HepG2 (cell line): ENCODE data around the gene NAPB. TPM values are rescaled to one million over a fixed set of nuclear protein-coding genes. Genes with fewer than 3 reads are reported as not detected.

ENCODE experiments used
- ATF7 ChIP-seq, 2 experiments: fragments of 450-650 bp in 1 of 2; sonication (generic) in 1 of 2; formaldehyde crosslinking in 1 of 2; IDR thresholded peaks; 2 replicates each; pipeline versions ENCODE4 v1.4.0 to v1.6.1; 2016 to 2020; ENCODE audit warnings: antibody characterized with exemption in 1 of 2, mild to moderate bottlenecking in 1 of 2, missing genetic modification reagents in 1 of 2
- CENPX ChIP-seq: sonication (generic); formaldehyde crosslinking; IDR thresholded peaks from 2 replicates; pipeline ENCODE4 v1.9.0; 2021; ENCODE audit warnings: mild to moderate bottlenecking, missing genetic modification reagents, moderate library complexity
- CREB1 ChIP-seq, 2 experiments: fragments of 450-650 bp in 1 of 2; IDR thresholded peaks; 2 replicates each; pipeline ENCODE4 v1.6.1; 2016 to 2017; ENCODE audit warnings: control low read depth in 1 of 2, mild to moderate bottlenecking in 1 of 2, missing compliant biosample characterization in 1 of 2, missing genetic modification characterization in 1 of 2
- FOXK2 ChIP-seq: fragments of 450-650 bp; IDR thresholded peaks from 2 replicates; pipeline ENCODE4 v1.6.1; 2016
- HMG20A ChIP-seq: IDR thresholded peaks from 2 replicates; pipeline ENCODE4 v1.6.1; 2016; ENCODE audit warnings: borderline replicate concordance
- KLF13 ChIP-seq: sonication (generic); formaldehyde crosslinking; IDR thresholded peaks from 2 replicates; pipeline ENCODE4 v1.4.0; 2020; ENCODE audit warnings: mild to moderate bottlenecking, missing genetic modification reagents
- KMT2A ChIP-seq: sonication (generic); formaldehyde crosslinking; IDR thresholded peaks from 2 replicates; pipeline ENCODE4 v1.4.0; 2020; ENCODE audit warnings: missing genetic modification reagents
- NFRKB ChIP-seq: fragments of 450-650 bp; IDR thresholded peaks from 2 replicates; pipeline ENCODE4 v1.6.1; 2017
- PAX8 ChIP-seq: sonication (generic); formaldehyde crosslinking; IDR thresholded peaks from 2 replicates; pipeline ENCODE4 v1.8.0; 2022; ENCODE audit warnings: mild to moderate bottlenecking, missing genetic modification reagents, borderline replicate concordance
- PBX3 ChIP-seq: sonication (generic); formaldehyde crosslinking; IDR thresholded peaks from 2 replicates; pipeline ENCODE4 v1.8.1; 2023; ENCODE audit warnings: missing genetic modification reagents, inconsistent platforms, borderline replicate concordance
- RBFOX2 ChIP-seq: fragments of 200-400 bp; formaldehyde crosslinking; IDR thresholded peaks from 2 replicates; pipeline ENCODE4 v1.6.1; 2017; ENCODE audit warnings: low read depth, mild to moderate bottlenecking, low read length
- SRSF4 ChIP-seq: fragments of 200-400 bp; formaldehyde crosslinking; IDR thresholded peaks from one replicate; pipeline ENCODE4 v1.6.1; 2018; ENCODE audit warnings: mild to moderate bottlenecking, low read depth, low read length, moderate library complexity; ENCODE audit not compliant: poor library complexity, severe bottlenecking
- SRSF9 ChIP-seq: fragments of 200-400 bp; formaldehyde crosslinking; IDR thresholded peaks from 2 replicates; pipeline ENCODE4 v1.6.1; 2018; ENCODE audit warnings: borderline replicate concordance, mild to moderate bottlenecking, low read depth, low read length; ENCODE audit not compliant: insufficient read depth, poor library complexity, severe bottlenecking
- TAF1 ChIP-seq: sonication (generic); formaldehyde crosslinking; IDR thresholded peaks from 2 replicates; pipeline ENCODE4 v1.4.0; 2020; ENCODE audit warnings: missing genetic modification reagents
- TAF15 ChIP-seq: fragments of 200-400 bp; formaldehyde crosslinking; IDR thresholded peaks from one replicate; pipeline ENCODE4 v1.6.1; 2018; ENCODE audit warnings: mild to moderate bottlenecking, low read depth, low read length; ENCODE audit not compliant: poor library complexity, severe bottlenecking
- TSC22D2 ChIP-seq: sonication (generic); formaldehyde crosslinking; IDR thresholded peaks from 2 replicates; pipeline ENCODE4 v1.5.1; 2020; ENCODE audit warnings: missing genetic modification reagents, mild to moderate bottlenecking, borderline replicate concordance
- ZIK1 ChIP-seq: sonication (generic); formaldehyde crosslinking; IDR thresholded peaks from 2 replicates; pipeline ENCODE4 v1.5.0; 2020; ENCODE audit warnings: mild to moderate bottlenecking, low read depth, missing genetic modification reagents, borderline replicate concordance
- ZNF225 ChIP-seq: sonication (generic); formaldehyde crosslinking; IDR thresholded peaks from 2 replicates; pipeline ENCODE4 v1.4.0; 2020; ENCODE audit warnings: mild to moderate bottlenecking, missing genetic modification reagents
- ZNF251 ChIP-seq: sonication (generic); formaldehyde crosslinking; IDR thresholded peaks from 2 replicates; pipeline ENCODE4 v1.9.0; 2021; ENCODE audit warnings: mild to moderate bottlenecking, missing genetic modification reagents
- ZNF496 ChIP-seq: sonication (generic); formaldehyde crosslinking; IDR thresholded peaks from 2 replicates; pipeline ENCODE4 v1.8.1; 2023; ENCODE audit warnings: mild to moderate bottlenecking, moderate library complexity, missing genetic modification reagents; ENCODE audit not compliant: insufficient replicate concordance
- ZNF670 ChIP-seq: sonication (generic); formaldehyde crosslinking; IDR thresholded peaks from 2 replicates; pipeline ENCODE4 v1.8.0; 2022; ENCODE audit warnings: mild to moderate bottlenecking, missing genetic modification reagents, borderline replicate concordance
- ZNF766 ChIP-seq: sonication (generic); formaldehyde crosslinking; IDR thresholded peaks from 2 replicates; pipeline ENCODE4 v1.5.0; 2020; ENCODE audit warnings: missing genetic modification reagents, borderline replicate concordance
- polyA plus RNA-seq, 8 experiments: library from polyadenylated mRNA; depleted of rRNA in 3 of 8; stranded (reverse) in 7 of 8; unstranded in 1 of 8; fragments of >200 nt; fragmentation: Illumina TruSeq in 4 of 8; extraction: Trizol in 4 of 8; gene quantifications; 2 replicates each; pipeline versions ENCODE4 v1.2.1 to v1.2.3, GENCODE V29; 2011 to 2016; ENCODE audit warnings: low read depth in 4 of 8, missing spikeins in 1 of 8, mixed read lengths in 1 of 8; ENCODE audit not compliant: insufficient read depth in 1 of 8
- total RNA-seq, 5 experiments: library from RNA; depleted of rRNA; stranded (reverse); fragments of >200 nt; fragmentation: Illumina TruSeq; extraction: Trizol; gene quantifications; 2 replicates each; pipeline ENCODE4 v1.2.3, GENCODE V29; 2016; ENCODE audit warnings: low read depth in 1 of 5
- TF ChIP-seq, protein P1 (sequence below): sonication (generic); formaldehyde crosslinking; IDR thresholded peaks from 2 replicates; pipeline ENCODE4 v1.5.0; 2020; ENCODE audit warnings: mild to moderate bottlenecking, missing genetic modification reagents, borderline replicate concordance
- TF ChIP-seq, protein P2 (sequence below): sonication (generic); formaldehyde crosslinking; IDR thresholded peaks from 2 replicates; pipeline ENCODE4 v1.4.0; 2020; ENCODE audit warnings: mild to moderate bottlenecking, missing genetic modification reagents
- TF ChIP-seq, protein P3 (sequence below): IDR thresholded peaks from 2 replicates; pipeline ENCODE4 v1.6.1; 2012; ENCODE audit warnings: inconsistent platforms

Gene NAPB
- total and polyA plus RNA-seq, 2 of the 13 experiments (the other 11 are each of a cell fraction or from before 2014, with no cell fraction given), result 15.2 to 16.1 TPM

DNA sequence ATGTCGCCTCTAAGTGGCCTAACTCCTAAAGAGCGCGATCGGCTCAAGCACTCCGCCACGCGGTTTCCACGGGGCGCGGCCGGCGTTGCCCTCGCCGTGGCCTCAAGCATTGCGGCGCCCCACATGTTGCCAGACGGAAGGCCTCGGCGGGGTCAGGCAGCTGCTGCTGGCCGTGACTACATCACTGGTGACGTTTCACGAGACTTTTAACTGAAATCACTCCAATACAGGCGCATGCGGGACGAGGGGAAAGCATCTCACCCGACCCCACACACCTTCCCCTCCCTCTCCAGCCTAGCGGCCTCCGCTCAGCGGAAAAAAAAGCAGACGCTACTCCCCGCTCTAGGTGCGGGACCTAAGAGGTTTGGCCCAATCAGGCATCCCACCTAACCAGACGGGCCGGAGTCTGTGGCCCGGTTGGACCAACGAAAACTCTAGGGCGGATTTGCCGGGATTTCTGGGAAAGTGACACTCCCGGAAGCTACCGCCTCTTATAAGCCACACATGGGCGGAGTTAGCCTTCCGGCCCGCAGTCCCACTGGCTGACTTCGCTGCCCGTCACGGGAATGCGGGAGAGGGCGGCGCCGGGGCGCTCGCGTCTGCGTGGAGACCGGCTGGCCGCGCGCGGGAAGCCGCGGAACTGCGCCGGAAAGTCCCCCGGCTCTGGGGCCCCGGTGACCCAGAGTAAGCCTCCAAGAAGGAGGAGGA, 70.9 kb downstream of the NAPB start, which contains the start of gene NXT1 (continued):
- TF ChIP-seq, protein P1, sequence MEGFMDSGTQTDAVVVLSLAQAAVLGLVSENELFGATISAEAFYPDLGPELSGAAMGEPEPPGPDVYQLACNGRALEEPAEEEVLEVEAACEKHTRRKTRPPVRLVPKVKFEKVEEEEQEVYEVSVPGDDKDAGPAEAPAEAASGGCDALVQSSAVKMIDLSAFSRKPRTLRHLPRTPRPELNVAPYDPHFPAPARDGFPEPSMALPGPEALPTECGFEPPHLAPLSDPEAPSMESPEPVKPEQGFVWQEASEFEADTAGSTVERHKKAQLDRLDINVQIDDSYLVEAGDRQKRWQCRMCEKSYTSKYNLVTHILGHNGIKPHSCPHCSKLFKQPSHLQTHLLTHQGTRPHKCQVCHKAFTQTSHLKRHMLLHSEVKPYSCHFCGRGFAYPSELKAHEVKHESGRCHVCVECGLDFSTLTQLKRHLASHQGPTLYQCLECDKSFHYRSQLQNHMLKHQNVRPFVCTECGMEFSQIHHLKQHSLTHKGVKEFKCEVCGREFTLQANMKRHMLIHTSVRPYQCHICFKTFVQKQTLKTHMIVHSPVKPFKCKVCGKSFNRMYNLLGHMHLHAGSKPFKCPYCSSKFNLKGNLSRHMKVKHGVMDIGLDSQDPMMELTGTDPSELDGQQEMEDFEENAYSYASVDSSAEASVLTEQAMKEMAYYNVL (CRISPR knock-in tag), result no peak
- TF ChIP-seq ZIK1 (CRISPR knock-in tag), result peak; percentile 80; the same call in 1 of the 2 replicates
- 0 out of 2 replicates have a peak, but pooled peaks have one; percentile 77 for TF ChIP-seq ZNF251 (CRISPR knock-in tag)
- TF ChIP-seq NFRKB, result no peak
- TF ChIP-seq ZNF225 (CRISPR knock-in tag), result peak; percentile 97
- peak; percentile 96 for TF ChIP-seq TAF15
- no peak for TF ChIP-seq KLF13 (CRISPR knock-in tag)
- no peak for TF ChIP-seq CENPX (CRISPR knock-in tag)
- TF ChIP-seq HMG20A, result no peak
- peak; percentile 97 for TF ChIP-seq TSC22D2
- peak; percentile 83 for TF ChIP-seq CREB1 (IDR thresholded peaks at IDR 0.05)
- TF ChIP-seq CREB1 (CRISPR knock-in tag; IDR thresholded peaks at IDR 0.05), result peak; percentile 92
- TF ChIP-seq PBX3, result peak; percentile 96; the same call in 1 of the 2 replicates
- TF ChIP-seq ZNF670 (CRISPR knock-in tag), result peak; percentile 98
- TF ChIP-seq, protein P2, sequence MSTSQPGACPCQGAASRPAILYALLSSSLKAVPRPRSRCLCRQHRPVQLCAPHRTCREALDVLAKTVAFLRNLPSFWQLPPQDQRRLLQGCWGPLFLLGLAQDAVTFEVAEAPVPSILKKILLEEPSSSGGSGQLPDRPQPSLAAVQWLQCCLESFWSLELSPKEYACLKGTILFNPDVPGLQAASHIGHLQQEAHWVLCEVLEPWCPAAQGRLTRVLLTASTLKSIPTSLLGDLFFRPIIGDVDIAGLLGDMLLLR (CRISPR knock-in tag), result peak; percentile 91
- peak; percentile 29; the same call in 1 of the 2 replicates for TF ChIP-seq PAX8 (CRISPR knock-in tag)
- TF ChIP-seq ZNF496 (CRISPR knock-in tag), result no peak
- peak; percentile 83 for TF ChIP-seq TAF1 (CRISPR knock-in tag)
- no peak for TF ChIP-seq SRSF9
- peak; percentile 95 for TF ChIP-seq RBFOX2
- no peak for TF ChIP-seq ATF7 (IDR thresholded peaks at IDR 0.05)
- no peak for TF ChIP-seq ATF7 (CRISPR knock-in tag; IDR thresholded peaks at IDR 0.05)
- peak; percentile 56 for TF ChIP-seq KMT2A (CRISPR knock-in tag)
- no peak for TF ChIP-seq FOXK2
- no peak for TF ChIP-seq SRSF4
- TF ChIP-seq, protein P3, sequence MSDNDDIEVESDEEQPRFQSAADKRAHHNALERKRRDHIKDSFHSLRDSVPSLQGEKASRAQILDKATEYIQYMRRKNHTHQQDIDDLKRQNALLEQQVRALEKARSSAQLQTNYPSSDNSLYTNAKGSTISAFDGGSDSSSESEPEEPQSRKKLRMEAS, result peak; percentile 98
- TF ChIP-seq ZNF766 (CRISPR knock-in tag), result no peak; the same call in 1 of the 2 replicates
